ENCODE results near the gene FZD7.

FZD7 gene

DNA sequence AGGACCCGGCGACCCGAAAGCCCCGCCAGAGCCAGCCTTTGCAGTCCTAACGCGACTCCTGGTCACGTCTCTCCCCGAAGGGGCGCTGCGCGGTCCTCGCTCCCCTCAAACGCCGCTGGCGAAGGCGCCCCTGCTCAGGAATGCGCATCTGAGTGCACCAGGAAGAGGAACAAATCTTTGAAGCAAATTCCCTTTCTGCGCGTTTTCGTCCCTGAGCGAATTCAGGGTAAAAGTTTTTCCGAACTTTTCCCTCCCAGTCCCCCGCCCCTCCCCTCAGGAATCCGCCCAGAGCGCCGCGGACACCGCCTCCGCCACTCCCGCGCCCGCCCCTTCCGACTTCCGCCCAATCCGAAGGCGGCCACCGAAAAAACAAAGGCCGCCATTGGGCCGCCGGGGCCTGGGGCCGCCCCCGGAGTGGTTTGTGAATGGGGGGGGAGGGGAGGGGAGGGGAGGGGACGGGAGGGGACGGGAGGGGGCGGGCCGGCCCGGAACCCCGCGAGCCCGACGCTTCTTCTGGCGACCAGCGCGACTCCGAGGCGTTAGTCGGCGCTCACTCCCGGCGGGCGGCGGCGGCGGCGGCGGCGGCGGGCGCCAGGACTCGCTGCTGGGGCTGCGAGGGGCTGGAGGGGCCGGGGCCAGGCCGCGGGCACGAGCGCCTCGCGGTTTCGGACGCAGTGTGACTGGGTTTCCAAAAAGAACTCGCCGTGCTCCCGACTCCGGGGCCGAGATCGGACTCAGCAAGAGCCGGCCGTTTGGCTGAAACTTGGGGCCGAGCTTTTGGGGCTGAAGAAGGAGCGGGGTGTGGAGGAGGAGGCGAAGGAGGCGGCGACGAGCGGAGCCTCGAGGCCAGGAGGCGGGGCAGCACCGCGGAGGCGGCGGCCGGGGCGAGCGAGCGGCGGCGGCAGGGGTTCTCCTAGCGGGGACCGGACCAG is at the start of gene FZD7:
TSS of gene FZD7 (plus strand) at position 539 of the 932 bp plus-strand sequence. CDS start 793 bp downstream, outside the sequence.
- peak within 1 kb of the TSS; percentile 81 for H3K4me3 ChIP-seq (replicated peaks; ENCODE audit: low read depth, low read length)
- TF ChIP-seq, protein P1, sequence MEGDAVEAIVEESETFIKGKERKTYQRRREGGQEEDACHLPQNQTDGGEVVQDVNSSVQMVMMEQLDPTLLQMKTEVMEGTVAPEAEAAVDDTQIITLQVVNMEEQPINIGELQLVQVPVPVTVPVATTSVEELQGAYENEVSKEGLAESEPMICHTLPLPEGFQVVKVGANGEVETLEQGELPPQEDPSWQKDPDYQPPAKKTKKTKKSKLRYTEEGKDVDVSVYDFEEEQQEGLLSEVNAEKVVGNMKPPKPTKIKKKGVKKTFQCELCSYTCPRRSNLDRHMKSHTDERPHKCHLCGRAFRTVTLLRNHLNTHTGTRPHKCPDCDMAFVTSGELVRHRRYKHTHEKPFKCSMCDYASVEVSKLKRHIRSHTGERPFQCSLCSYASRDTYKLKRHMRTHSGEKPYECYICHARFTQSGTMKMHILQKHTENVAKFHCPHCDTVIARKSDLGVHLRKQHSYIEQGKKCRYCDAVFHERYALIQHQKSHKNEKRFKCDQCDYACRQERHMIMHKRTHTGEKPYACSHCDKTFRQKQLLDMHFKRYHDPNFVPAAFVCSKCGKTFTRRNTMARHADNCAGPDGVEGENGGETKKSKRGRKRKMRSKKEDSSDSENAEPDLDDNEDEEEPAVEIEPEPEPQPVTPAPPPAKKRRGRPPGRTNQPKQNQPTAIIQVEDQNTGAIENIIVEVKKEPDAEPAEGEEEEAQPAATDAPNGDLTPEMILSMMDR (IDR thresholded peaks at IDR 0.05; ENCODE audit: low read depth, low read length, missing control alignments) = no peak
- DNase-seq (ENCODE audit: extremely low read depth, low read depth) = peak; percentile 64

DNA sequence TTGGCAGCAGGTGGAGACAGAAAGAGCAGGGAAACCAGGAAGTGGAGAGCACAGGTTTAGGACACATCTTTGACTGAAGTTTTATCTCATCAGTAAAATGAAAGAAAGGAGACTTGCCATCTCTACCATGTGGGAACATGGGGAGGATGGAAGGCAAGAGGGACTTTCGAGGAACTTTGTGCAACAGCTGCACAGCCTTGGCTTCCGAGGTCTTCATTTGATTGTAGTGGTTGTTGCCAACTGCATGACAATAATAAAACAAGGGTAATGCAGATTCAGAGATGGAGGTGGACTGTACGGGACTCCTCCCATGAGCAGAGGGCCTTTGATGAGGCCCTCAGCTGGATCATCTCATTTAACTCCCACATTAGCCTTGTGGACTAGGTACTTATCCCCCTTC is 49.3 kb upstream of the FZD7 start:
- TF ChIP-seq, protein P1 (IDR thresholded peaks at IDR 0.05; ENCODE audit: low read depth, low read length, missing control alignments) = no peak
- no peak overlapping the region for H3K4me3 ChIP-seq (replicated peaks; ENCODE audit: low read depth, low read length)
- no peak for DNase-seq (ENCODE audit: extremely low read depth, low read depth)

DNA sequence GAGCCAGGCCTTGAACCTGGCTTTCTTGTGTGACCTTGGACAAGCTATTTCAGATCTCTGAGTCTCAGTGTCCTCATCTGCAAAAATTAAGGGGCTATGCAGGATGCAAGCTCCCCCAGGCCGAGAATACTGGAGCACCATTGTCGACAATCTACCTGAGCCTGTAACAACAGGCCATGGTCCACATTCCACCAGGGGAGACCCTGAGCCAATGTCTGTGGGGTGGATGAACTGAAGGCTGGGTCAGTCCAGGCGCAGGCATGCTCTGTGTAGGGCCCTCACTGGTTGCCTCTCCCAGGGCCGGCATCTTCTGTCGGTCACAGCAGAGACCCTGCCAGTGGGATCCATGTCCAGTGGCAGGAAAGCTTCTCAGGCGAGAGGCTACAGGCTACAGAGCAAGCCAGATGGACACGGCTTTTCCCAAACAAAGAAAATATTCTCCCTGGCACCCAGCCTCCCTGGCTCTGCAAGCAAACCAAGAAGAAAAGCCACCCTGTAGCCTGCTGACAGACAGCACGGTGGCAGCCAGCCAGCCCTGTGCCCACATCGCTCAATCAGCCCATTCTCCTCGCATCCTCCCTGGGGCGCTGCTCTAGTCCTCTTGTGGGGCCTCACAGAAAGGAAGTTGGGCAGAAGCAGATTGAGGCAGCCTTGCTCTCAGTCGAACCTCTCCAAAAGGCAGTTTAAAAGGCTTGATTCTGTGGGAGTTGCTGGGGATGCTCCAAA is 48.7 kb upstream of the FZD7 start:
- TF ChIP-seq, protein P1 (IDR thresholded peaks at IDR 0.05; ENCODE audit: low read depth, low read length, missing control alignments) = no peak
- DNase-seq (ENCODE audit: extremely low read depth, low read depth) = no peak
- H3K4me3 ChIP-seq (replicated peaks; ENCODE audit: low read depth, low read length) = no peak overlapping the region

DNA sequence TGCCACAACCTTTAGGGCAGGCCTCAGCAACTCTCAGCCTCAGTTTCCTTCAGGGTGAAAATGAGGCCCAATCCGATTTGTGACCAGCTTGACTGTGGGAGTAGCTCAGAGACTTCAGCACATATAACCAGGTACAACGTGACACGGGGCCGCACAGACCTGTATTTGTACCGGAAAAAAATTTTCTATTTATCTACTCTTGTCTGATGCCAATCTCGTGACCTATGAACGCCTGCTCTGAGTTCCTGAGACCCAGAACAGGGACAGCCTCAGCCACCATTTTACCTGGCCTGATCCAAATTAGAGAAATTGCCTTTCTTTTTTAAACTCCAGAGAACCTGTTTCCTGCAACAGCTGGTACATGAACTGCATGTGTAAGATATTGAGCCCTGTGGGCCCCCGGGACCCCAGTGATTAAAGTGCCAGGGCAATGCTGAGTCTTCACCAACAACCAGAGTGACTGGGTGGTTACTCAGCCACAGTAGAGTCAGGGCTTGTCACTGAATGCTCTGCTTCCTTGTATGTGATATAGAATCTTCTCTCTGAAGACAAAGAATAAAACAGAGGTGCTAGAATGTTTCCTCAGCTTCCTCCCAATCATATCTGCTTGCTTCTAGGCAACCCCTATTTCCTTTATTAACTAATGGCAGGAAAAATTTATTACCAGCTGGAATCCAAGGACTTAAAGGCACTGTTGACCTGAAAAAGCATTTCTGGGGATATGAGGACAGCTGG is 47.8 kb upstream of the FZD7 start:
- DNase-seq (ENCODE audit: extremely low read depth, low read depth) = no peak
- TF ChIP-seq, protein P1 (IDR thresholded peaks at IDR 0.05; ENCODE audit: low read depth, low read length, missing control alignments) = no peak
- H3K4me3 ChIP-seq (replicated peaks; ENCODE audit: low read depth, low read length) = no peak overlapping the region

DNA sequence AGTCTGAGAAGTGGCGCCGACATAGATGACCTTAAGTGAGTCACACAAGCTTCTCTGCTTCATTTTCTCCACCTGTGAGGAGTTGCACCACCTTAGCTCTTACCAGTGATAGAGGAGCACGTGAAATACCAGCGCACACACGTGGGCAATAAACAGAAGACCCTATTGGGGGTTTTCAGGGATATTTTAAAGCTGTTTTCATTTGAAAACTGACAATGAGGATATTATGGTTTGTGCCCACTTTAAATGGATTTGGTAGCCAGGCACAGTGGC is 47.3 kb upstream of the FZD7 start:
- TF ChIP-seq, protein P1 (IDR thresholded peaks at IDR 0.05; ENCODE audit: low read depth, low read length, missing control alignments) = no peak
- H3K4me3 ChIP-seq (replicated peaks; ENCODE audit: low read depth, low read length) = no peak overlapping the region
- DNase-seq (ENCODE audit: extremely low read depth, low read depth) = no peak

DNA sequence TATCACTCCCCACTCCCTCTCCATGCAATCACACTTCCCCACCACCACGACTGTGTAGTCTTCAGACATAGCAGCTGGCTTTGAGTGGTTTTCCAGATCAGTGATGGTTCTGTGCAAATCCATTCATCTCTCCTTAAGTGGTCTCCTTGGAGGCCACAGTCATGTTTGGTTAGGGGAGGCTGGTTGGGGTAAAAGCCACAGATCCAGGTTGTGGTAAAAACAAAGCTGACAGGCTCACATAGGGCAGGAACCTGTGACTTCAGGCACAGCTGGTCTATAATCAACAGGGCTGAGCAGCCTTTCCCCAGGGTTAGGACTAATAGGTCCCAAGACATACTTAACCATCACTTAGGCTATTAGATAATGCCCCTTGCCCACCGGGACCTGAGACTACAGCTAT is 46.2 kb upstream of the FZD7 start:
- TF ChIP-seq, protein P1 (IDR thresholded peaks at IDR 0.05; ENCODE audit: low read depth, low read length, missing control alignments) = no peak
- DNase-seq (ENCODE audit: extremely low read depth, low read depth) = no peak

More for the DNA sequence above, 46.2 kb upstream of the FZD7 start:
- no peak overlapping the region for H3K4me3 ChIP-seq (replicated peaks; ENCODE audit: low read depth, low read length)

Measured in HFF-Myc (cell line).